Measurements from ENCODE around the gene TSG101. TPM values are rescaled to one million over a fixed set of nuclear protein-coding genes. Genes with fewer than 3 reads are reported as not detected.

Gene TSG101
- total RNA-seq, 1 experiment from 2014 or later: 55.9 TPM

DNA sequence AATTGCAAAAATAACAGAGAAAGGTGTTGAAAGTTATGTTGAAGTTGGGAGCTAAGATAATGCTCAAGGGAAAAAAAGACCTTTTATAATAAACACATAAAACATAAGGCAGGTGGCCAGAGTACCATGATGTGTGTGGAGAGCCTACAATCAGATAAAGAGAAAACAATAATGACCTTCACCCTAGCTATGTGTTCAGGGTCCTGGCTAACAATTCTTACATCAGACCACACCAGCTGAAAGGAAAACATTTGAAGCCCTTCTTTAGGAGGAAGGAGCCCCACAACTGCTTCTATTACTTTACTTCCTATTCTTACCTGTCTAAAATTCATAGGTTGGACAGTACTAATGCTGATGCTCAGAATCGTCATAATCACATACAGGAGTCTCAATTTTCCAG lies 2.5 kb downstream of the TSG101 start:
- H3K4me3 ChIP-seq: no peak overlapping the region
- H3K27ac ChIP-seq: no peak overlapping the region
- H3K9me3 ChIP-seq (replicated peaks): no peaks in the 10 kb centered on the region
- H3K4me1 ChIP-seq (replicated peaks): peaks cover 4% of the 10 kb centered on the region; the same call in 1 of the 2 replicates
- H3K27me3 ChIP-seq (replicated peaks): no peaks in the 10 kb centered on the region
- DNase-seq (ENCODE audit: low read depth in 1 of 2, low spot score in 2 of 2): no peak
- H3K36me3 ChIP-seq: peaks cover 14% of the 10 kb centered on the region

DNA sequence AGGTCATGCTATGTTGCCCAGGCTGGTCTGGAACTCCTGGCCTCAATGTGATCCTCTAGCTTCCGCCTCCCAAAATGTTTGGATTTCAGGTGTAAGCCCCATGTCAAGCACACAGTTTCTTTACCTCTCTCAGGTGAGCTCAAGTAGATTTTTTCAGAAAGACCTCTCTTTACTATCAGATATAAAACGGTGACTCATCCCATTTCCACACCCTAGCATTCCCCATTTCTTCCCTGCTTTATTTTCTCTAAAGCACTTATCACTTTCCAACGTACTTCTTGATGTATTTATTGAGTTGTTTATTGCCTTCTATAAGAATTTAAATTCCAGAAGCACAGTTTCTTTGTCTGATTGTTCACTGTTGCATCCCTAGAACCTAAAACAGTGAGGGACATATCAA lies 3.7 kb downstream of the TSG101 start:
- Histone ChIP-seq H3K4me1 (replicated peaks) (peaks cover 4% of the 10 kb centered on the region; the same call in 1 of the 2 replicates), H3K4me3 (no peak overlapping the region), H3K36me3 (peaks cover 14% of the 10 kb centered on the region), H3K27me3 (replicated peaks) (no peaks in the 10 kb centered on the region), H3K27ac (no peak overlapping the region), H3K9me3 (replicated peaks) (no peaks in the 10 kb centered on the region)
- no peak for DNase-seq (ENCODE audit: low read depth in 1 of 2, low spot score in 2 of 2)

DNA sequence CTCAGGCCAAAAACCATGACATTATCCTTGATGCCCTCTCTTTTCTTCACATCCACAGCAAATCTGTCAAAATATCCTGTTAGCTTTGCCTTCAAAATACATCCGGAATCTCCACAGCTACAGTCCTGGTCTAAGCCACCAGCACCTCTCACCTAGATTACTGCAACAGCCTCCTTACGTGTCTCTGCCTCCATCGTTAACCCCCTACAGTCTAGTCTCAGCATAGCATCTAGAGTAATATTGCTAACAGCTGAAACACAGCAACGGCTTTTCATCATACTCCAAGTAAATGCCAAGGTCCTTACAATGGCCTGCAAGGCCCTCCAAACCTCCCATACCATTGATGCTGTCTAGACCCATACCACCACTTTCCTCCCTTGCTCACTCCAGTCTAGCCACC lies 4.4 kb downstream of the TSG101 start:
- DNase-seq (ENCODE audit: low read depth in 1 of 2, low spot score in 2 of 2): no peak
- peaks cover 14% of the 10 kb centered on the region for H3K36me3 ChIP-seq
- no peaks in the 10 kb centered on the region for H3K9me3 ChIP-seq (replicated peaks)
- no peak overlapping the region for H3K27ac ChIP-seq
- no peak overlapping the region for H3K4me3 ChIP-seq
- no peaks in the 10 kb centered on the region; the same call in 1 of the 2 replicates for H3K4me1 ChIP-seq (replicated peaks)
- H3K27me3 ChIP-seq (replicated peaks): no peaks in the 10 kb centered on the region

DNA sequence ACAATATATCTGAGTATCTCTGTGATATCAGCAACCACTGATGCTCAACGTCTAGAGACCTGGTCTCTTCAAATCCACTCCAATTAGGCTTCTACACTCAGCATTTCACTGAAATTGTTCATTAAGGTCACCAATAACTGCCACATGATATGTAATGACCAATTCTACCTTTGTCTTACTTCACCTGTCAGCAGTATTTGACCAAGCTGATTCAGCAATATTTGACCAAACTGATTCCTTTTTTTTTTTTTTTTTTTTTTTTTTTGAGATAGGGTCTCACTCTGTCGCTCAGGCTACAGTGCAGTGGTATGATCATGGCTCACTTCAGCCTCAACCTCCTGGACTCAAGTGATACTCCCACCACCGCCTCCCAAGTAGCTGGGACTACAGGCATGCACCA lies 5.6 kb downstream of the TSG101 start:
- no peaks in the 10 kb centered on the region for H3K9me3 ChIP-seq (replicated peaks)
- no peaks in the 10 kb centered on the region; the same call in 1 of the 2 replicates for H3K4me1 ChIP-seq (replicated peaks)
- H3K36me3 ChIP-seq: peaks cover 4% of the 10 kb centered on the region; the same call in 1 of the 2 replicates
- H3K27ac ChIP-seq: no peak overlapping the region
- no peaks in the 10 kb centered on the region for H3K27me3 ChIP-seq (replicated peaks)
- DNase-seq (ENCODE audit: low read depth in 1 of 2, low spot score in 2 of 2): no peak
- no peak overlapping the region for H3K4me3 ChIP-seq

DNA sequence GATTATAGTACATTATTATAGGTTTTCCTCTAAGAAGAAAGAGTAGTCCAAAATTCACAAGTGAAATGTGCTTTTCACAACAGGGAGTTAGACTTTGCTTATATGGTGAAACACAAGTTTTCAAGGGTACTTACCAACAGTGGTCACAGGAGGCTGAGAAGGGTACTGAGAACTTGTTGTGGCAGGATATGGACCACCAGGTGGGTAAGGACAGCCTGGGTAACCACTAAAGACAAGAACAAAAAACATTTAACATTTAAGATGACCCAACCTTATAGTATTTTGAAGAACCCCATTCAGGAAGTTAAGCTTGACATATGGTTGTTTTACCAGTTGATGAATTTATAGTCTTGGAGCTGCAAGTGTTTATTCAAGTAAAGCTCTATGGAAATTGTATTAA lies 24.4 kb downstream of the TSG101 start:
- Histone ChIP-seq H3K27ac (no peak overlapping the region), H3K4me1 (replicated peaks) (no peaks in the 10 kb centered on the region), H3K9me3 (replicated peaks) (no peaks in the 10 kb centered on the region), H3K36me3 (peaks cover 10% of the 10 kb centered on the region; the same call in 1 of the 2 replicates), H3K27me3 (replicated peaks) (no peaks in the 10 kb centered on the region), H3K4me3 (no peak overlapping the region)
- no peak for DNase-seq (ENCODE audit: low read depth in 1 of 2, low spot score in 2 of 2)

DNA sequence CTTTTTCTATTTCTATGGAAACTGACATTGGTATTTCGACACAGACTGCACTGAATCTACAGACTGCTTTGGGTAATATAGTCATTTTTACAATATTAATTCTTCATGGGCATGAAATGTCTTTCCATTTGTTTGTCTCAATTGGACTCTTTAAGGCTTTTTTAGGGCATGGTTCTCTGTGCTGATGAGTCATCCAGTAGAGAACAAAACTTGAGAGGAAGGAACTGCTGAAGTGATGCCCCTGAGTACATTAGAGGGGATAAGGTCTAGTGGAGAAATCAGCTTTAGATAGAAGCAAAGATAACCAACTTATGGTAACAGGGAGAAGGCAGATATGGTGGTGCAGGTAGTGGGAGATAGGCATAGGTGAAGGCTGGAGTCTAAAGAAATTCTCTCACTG lies 25.1 kb downstream of the TSG101 start:
- Histone ChIP-seq H3K36me3 (peaks cover 10% of the 10 kb centered on the region; the same call in 1 of the 2 replicates), H3K4me3 (no peak overlapping the region), H3K27me3 (replicated peaks) (no peaks in the 10 kb centered on the region), H3K4me1 (replicated peaks) (no peaks in the 10 kb centered on the region), H3K9me3 (replicated peaks) (no peaks in the 10 kb centered on the region), H3K27ac (no peak overlapping the region)
- DNase-seq (ENCODE audit: low read depth in 1 of 2, low spot score in 2 of 2): no peak

DNA sequence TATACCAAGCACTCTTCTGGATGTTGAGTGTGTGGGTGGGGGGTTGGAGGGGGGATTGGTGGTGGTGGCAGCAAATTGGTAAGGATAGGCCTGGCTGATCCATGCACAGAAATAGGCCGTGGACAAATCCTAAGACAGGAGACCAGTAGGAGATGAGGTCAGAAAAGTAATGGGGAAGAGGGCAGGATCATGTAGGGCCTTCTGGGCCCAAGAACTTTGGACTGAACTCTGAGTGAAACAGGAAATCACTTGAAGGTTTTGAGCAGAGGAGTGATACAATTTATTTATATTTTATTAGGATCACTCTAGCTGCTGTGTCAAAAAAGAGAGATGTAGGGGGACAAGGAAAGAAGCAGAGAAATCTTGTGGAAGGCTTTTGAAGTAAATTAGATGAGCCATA lies 28.7 kb downstream of the TSG101 start:
- H3K4me1 ChIP-seq (replicated peaks): no peaks in the 10 kb centered on the region
- no peak for DNase-seq (ENCODE audit: low read depth in 1 of 2, low spot score in 2 of 2)
- peaks cover 10% of the 10 kb centered on the region; the same call in 1 of the 2 replicates for H3K36me3 ChIP-seq
- no peak overlapping the region for H3K27ac ChIP-seq
- no peaks in the 10 kb centered on the region for H3K27me3 ChIP-seq (replicated peaks)
- no peak overlapping the region for H3K4me3 ChIP-seq
- H3K9me3 ChIP-seq (replicated peaks): no peaks in the 10 kb centered on the region

DNA sequence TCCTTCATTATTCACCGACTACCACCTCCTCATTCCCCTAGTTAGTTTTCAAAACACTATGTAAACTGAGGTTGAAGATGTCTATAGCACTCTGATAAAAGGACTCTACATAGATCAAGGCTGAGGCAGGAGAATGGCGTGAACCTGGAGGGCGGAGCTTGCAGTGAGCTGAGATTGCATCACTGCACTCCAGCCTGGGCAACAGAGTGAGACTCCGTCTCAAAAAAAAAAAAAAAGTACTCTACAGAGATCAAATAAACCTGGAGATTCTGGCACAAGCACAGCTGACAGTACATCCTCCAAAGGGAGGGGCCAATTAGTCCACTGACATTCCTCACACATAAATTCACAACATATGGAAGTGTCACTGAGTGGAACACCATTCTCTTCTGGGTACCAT lies 31.0 kb downstream of the TSG101 start:
- Histone ChIP-seq H3K27ac (no peak overlapping the region), H3K9me3 (replicated peaks) (no peaks in the 10 kb centered on the region), H3K4me3 (no peak overlapping the region), H3K36me3 (peaks cover 3% of the 10 kb centered on the region; the same call in 1 of the 2 replicates), H3K4me1 (replicated peaks) (no peaks in the 10 kb centered on the region), H3K27me3 (replicated peaks) (no peaks in the 10 kb centered on the region)
- no peak for DNase-seq (ENCODE audit: low read depth in 1 of 2, low spot score in 2 of 2)

DNA sequence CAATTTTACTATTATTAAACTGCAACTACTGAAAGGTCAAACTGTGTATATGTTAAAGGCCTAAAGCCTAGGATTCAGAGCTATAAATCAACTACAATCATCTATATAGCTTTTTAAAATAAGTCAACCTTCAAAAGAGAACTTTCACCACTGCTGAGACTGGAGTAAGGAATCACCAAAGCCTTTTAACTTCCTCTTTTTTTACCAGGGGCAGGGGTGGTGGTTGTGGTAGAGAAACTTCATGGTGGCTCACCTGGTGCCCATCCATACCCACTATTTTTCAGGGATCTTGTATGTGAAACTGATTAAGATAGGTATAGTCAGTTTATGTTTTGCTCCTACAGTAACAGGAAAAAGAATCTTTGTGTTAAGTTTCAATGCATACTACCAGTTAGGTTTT lies 31.5 kb downstream of the TSG101 start:
- H3K4me1 ChIP-seq (replicated peaks): no peaks in the 10 kb centered on the region
- H3K9me3 ChIP-seq (replicated peaks): no peaks in the 10 kb centered on the region
- no peak for DNase-seq (ENCODE audit: low read depth in 1 of 2, low spot score in 2 of 2)
- H3K27me3 ChIP-seq (replicated peaks): no peaks in the 10 kb centered on the region
- H3K27ac ChIP-seq: no peak overlapping the region
- H3K4me3 ChIP-seq: no peak overlapping the region
- H3K36me3 ChIP-seq: peaks cover 3% of the 10 kb centered on the region; the same call in 1 of the 2 replicates

DNA sequence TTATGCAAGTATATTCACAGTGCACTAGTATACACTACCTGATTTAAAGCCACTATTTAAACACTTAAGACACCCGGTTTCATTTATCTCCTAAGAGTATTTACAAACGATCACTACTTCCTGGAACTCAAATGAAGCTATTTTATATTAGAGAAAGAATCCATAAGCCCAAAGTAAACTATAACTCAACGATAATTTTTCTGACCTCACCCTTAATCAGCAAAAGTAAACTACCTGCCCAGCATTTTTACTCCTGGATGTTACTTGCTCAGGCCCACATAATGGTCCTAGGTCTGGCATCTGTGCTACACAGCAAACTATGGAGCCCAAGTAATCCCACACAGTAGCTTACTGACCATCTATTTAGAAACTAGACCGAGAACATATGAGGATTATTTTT lies 33.4 kb downstream of the TSG101 start:
- Histone ChIP-seq H3K36me3 (no peaks in the 10 kb centered on the region), H3K27ac (no peak overlapping the region), H3K4me3 (no peak overlapping the region), H3K9me3 (replicated peaks) (no peaks in the 10 kb centered on the region), H3K27me3 (replicated peaks) (no peaks in the 10 kb centered on the region), H3K4me1 (replicated peaks) (no peaks in the 10 kb centered on the region)
- no peak for DNase-seq (ENCODE audit: low read depth in 1 of 2, low spot score in 2 of 2)

DNA sequence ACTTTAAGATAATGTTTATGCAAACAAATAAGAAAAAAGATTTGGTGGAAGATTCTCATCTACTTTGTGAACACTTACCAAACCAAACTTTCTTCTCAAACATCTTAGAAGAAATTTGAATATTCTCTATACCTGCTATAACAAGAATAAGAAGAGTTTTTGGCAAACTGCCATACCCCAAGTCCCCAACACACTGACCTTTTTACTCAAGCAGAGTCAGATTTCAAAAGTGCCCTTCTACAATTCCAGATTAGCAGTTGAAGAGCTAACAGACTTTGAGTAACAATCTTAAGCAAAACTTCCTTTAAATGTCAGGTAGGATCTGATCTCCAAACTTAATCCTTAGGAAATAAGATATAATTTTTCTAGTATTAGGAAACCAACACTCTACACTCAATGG lies 33.9 kb downstream of the TSG101 start:
- Histone ChIP-seq H3K27ac (no peak overlapping the region), H3K9me3 (replicated peaks) (no peaks in the 10 kb centered on the region), H3K4me1 (replicated peaks) (no peaks in the 10 kb centered on the region), H3K27me3 (replicated peaks) (no peaks in the 10 kb centered on the region), H3K4me3 (no peak overlapping the region), H3K36me3 (no peaks in the 10 kb centered on the region)
- no peak for DNase-seq (ENCODE audit: low read depth in 1 of 2, low spot score in 2 of 2)

DNA sequence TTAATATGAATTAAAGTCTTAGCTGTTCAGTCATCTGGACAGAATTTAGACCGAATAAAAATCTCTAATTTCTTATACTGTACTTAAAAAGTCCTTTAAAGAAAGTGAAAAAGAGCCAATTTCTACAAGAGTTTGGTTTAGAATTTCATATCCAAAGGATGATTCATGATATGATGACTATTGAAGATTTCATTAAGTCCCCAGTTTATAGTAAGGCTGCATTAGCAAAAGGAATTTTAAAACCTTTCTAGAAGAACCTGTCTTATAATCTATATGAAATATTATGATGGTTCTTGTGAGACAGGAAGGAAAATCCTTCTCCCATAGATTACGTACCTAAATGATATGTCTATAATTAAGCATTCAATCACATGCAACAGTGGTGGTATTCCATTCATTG lies 34.8 kb downstream of the TSG101 start:
- H3K4me3 ChIP-seq: no peak overlapping the region
- DNase-seq (ENCODE audit: low read depth in 1 of 2, low spot score in 2 of 2): no peak
- H3K4me1 ChIP-seq (replicated peaks): no peaks in the 10 kb centered on the region
- no peak overlapping the region for H3K27ac ChIP-seq
- H3K27me3 ChIP-seq (replicated peaks): no peaks in the 10 kb centered on the region
- no peaks in the 10 kb centered on the region for H3K36me3 ChIP-seq
- H3K9me3 ChIP-seq (replicated peaks): no peaks in the 10 kb centered on the region

DNA sequence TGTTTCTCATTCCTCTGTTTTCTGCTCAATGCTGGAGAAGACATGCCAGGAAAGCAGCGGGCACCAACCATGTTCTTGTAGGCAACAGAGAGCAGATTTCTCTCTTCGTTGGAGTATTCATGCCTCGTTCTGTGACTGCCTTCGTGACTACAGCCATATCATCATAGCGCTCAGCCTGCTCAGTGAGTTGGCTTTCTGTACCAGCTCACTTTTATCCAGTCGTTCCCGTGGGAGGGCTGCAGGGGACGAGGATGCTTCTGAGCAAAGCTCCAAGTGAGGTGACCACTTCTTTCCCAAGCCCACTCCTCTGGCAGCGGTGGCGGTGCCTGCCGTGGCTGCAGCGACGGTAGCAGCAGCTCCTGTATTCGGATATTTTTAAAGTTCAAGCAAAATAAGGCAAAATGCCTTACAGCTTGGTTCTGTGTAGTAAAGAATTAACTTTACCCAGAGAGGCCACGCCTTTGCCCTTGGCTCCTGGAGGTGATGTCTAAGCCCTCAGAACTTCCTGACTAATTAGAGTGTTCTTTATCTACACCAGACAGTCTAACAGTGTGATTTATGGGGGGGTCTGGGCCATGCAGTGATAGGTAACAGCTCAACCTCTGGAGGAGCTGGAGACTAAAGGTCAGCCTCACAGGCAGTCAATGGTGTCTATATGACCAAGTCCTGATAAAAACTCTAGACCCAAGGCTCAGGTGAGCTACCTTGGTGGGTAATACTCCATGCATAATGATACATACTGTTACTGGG lies 35.8 kb downstream of the TSG101 start:
- Histone ChIP-seq H3K36me3 (no peaks in the 10 kb centered on the region), H3K9me3 (replicated peaks) (no peaks in the 10 kb centered on the region), H3K4me3 (no peak overlapping the region), H3K27ac (no peak overlapping the region), H3K4me1 (replicated peaks) (no peaks in the 10 kb centered on the region), H3K27me3 (replicated peaks) (no peaks in the 10 kb centered on the region)
- no peak for DNase-seq (ENCODE audit: low read depth in 1 of 2, low spot score in 2 of 2)

DNA sequence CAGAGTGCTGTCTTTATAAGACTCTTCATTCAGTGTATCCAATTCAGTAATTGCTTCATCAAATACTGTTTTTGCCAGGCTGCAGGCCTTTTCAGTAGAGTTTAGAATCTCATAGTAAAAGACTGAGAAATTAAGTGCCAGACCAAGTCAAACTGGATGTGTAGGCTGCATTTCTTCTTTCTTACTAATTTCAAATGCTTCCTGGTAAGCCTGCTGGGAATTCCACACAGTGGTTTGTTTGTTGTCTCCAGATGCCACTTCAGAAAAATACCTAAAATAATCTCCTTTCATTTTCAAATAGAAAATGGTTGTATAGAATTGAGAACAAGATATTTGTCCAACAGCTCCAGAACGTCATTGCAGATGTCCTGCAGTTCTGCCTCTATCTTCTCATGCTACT lies 36.4 kb downstream of the TSG101 start:
- no peak overlapping the region for H3K27ac ChIP-seq
- no peaks in the 10 kb centered on the region for H3K4me1 ChIP-seq (replicated peaks)
- H3K36me3 ChIP-seq: no peaks in the 10 kb centered on the region
- no peak for DNase-seq (ENCODE audit: low read depth in 1 of 2, low spot score in 2 of 2)
- no peaks in the 10 kb centered on the region for H3K27me3 ChIP-seq (replicated peaks)
- H3K4me3 ChIP-seq: no peak overlapping the region
- H3K9me3 ChIP-seq (replicated peaks): no peaks in the 10 kb centered on the region

Data from SJSA1 (cell line).